HUES48 (cell line): ENCODE measurements around the gene CD34.

Experiments used
- H3K27ac ChIP-seq: one replicate; pipeline ENCODE4 v1.7.0; 2013; ENCODE audit warnings: low read depth, low read length, inconsistent platforms
- H3K27me3 ChIP-seq: 2 replicates; pipeline ENCODE4 v1.6.1; 2013; ENCODE audit warnings: mild to moderate bottlenecking, low read length; ENCODE audit not compliant: control insufficient read depth, insufficient read depth
- H3K36me3 ChIP-seq: 2 replicates; pipeline ENCODE4 v1.6.1; 2013; ENCODE audit warnings: low read length; ENCODE audit not compliant: control insufficient read depth, insufficient read depth
- H3K4me1 ChIP-seq: 2 replicates; pipeline ENCODE4 v1.6.1; 2013; ENCODE audit warnings: mild to moderate bottlenecking, low read length; ENCODE audit not compliant: control insufficient read depth, insufficient read depth
- H3K4me3 ChIP-seq: 2 replicates; pipeline ENCODE4 v1.5.1; 2013; ENCODE audit warnings: mild to moderate bottlenecking, low read depth, low read length
- H3K9ac ChIP-seq: 2 replicates; pipeline ENCODE4 v1.6.1; 2013; ENCODE audit warnings: mild to moderate bottlenecking, low read depth, low read length, moderate library complexity
- H3K9me3 ChIP-seq: 2 replicates; pipeline ENCODE4 v1.6.1; 2013; ENCODE audit warnings: low read length; ENCODE audit not compliant: control insufficient read depth, insufficient read depth

Gene CD34

GRCh38 chr1:207917080-207917479, 6.2 kb upstream of the CD34 start:
- no peak overlapping the region for H3K9ac ChIP-seq
- no peak overlapping the region for H3K27ac ChIP-seq
- H3K9me3 ChIP-seq: no peaks in the 10 kb centered on the region
- H3K36me3 ChIP-seq: no peaks in the 10 kb centered on the region
- H3K27me3 ChIP-seq: peaks cover 15% of the 10 kb centered on the region
- H3K4me3 ChIP-seq: no peak overlapping the region
- H3K4me1 ChIP-seq: peaks cover 8% of the 10 kb centered on the region

GRCh38 chr1:207913951-207914350, 3.0 kb upstream of the CD34 start:
- H3K4me3 ChIP-seq: no peak overlapping the region
- H3K9ac ChIP-seq: no peak overlapping the region
- H3K4me1 ChIP-seq: peaks cover 8% of the 10 kb centered on the region
- H3K9me3 ChIP-seq: no peaks in the 10 kb centered on the region
- no peak overlapping the region for H3K27ac ChIP-seq
- H3K27me3 ChIP-seq: peaks cover 45% of the 10 kb centered on the region
- H3K36me3 ChIP-seq: no peaks in the 10 kb centered on the region

GRCh38 chr1:207911856-207912760, 1.2 kb upstream of the CD34 start:
- H3K4me3 ChIP-seq: no peak overlapping the region
- no peaks in the 10 kb centered on the region for H3K36me3 ChIP-seq
- H3K9ac ChIP-seq: no peak overlapping the region
- H3K9me3 ChIP-seq: no peaks in the 10 kb centered on the region
- H3K4me1 ChIP-seq: no peaks in the 10 kb centered on the region
- H3K27me3 ChIP-seq: peaks cover 49% of the 10 kb centered on the region
- no peak overlapping the region for H3K27ac ChIP-seq

GRCh38 chr1:207909687-207910086, 1.2 kb downstream of the CD34 start:
- Histone ChIP-seq H3K9me3 (no peaks in the 10 kb centered on the region), H3K4me3 (no peak overlapping the region), H3K27me3 (peaks cover 45% of the 10 kb centered on the region), H3K9ac (no peak overlapping the region), H3K4me1 (no peaks in the 10 kb centered on the region), H3K36me3 (no peaks in the 10 kb centered on the region), H3K27ac (no peak overlapping the region)

GRCh38 chr1:207908107-207908734, 2.7 kb downstream of the CD34 start:
- H3K4me1 ChIP-seq: no peaks in the 10 kb centered on the region
- H3K27me3 ChIP-seq: peaks cover 45% of the 10 kb centered on the region
- no peak overlapping the region for H3K4me3 ChIP-seq
- H3K9ac ChIP-seq: no peak overlapping the region
- no peaks in the 10 kb centered on the region for H3K36me3 ChIP-seq
- H3K27ac ChIP-seq: no peak overlapping the region
- no peaks in the 10 kb centered on the region for H3K9me3 ChIP-seq

GRCh38 chr1:207904391-207904790, 6.5 kb downstream of the CD34 start:
- no peak overlapping the region for H3K9ac ChIP-seq
- no peaks in the 10 kb centered on the region for H3K36me3 ChIP-seq
- peaks cover 8% of the 10 kb centered on the region; the same call in 1 of the 2 replicates for H3K27me3 ChIP-seq
- no peaks in the 10 kb centered on the region; the same call in 1 of the 2 replicates for H3K4me1 ChIP-seq
- no peak overlapping the region for H3K27ac ChIP-seq
- H3K9me3 ChIP-seq: no peaks in the 10 kb centered on the region
- H3K4me3 ChIP-seq: no peak overlapping the region

GRCh38 chr1:207903767-207904166, 7.2 kb downstream of the CD34 start:
- Histone ChIP-seq H3K27ac (no peak overlapping the region), H3K9ac (no peak overlapping the region), H3K27me3 (peaks cover 2% of the 10 kb centered on the region; the same call in 1 of the 2 replicates), H3K9me3 (no peaks in the 10 kb centered on the region), H3K36me3 (no peaks in the 10 kb centered on the region), H3K4me3 (no peak overlapping the region), H3K4me1 (no peaks in the 10 kb centered on the region; the same call in 1 of the 2 replicates)

- H3K9me3 ChIP-seq: no peaks in the 10 kb centered on the region
- no peak overlapping the region for H3K27ac ChIP-seq
- no peaks in the 10 kb centered on the region; the same call in 1 of the 2 replicates for H3K4me1 ChIP-seq
- no peak overlapping the region for H3K4me3 ChIP-seq
- no peak overlapping the region for H3K9ac ChIP-seq
- H3K36me3 ChIP-seq: no peaks in the 10 kb centered on the region
- no peaks in the 10 kb centered on the region for H3K27me3 ChIP-seq
Measured at GRCh38 chr1:207903053-207903452, 7.9 kb downstream of the CD34 start.

GRCh38 chr1:207902566-207902965, 8.4 kb downstream of the CD34 start:
- no peaks in the 10 kb centered on the region for H3K36me3 ChIP-seq
- no peaks in the 10 kb centered on the region; the same call in 1 of the 2 replicates for H3K4me1 ChIP-seq
- H3K27me3 ChIP-seq: no peaks in the 10 kb centered on the region
- H3K27ac ChIP-seq: no peak overlapping the region
- H3K4me3 ChIP-seq: no peak overlapping the region
- H3K9me3 ChIP-seq: no peaks in the 10 kb centered on the region
- H3K9ac ChIP-seq: no peak overlapping the region

GRCh38 chr1:207901041-207901653, 9.8 kb downstream of the CD34 start:
- Histone ChIP-seq H3K27ac (no peak overlapping the region), H3K36me3 (no peaks in the 10 kb centered on the region), H3K4me3 (no peak overlapping the region), H3K27me3 (no peaks in the 10 kb centered on the region), H3K9me3 (no peaks in the 10 kb centered on the region), H3K4me1 (no peaks in the 10 kb centered on the region; the same call in 1 of the 2 replicates), H3K9ac (no peak overlapping the region)

GRCh38 chr1:207898836-207899235, 12.1 kb downstream of the CD34 start:
- Histone ChIP-seq H3K27ac (no peak overlapping the region), H3K4me3 (no peak overlapping the region), H3K36me3 (no peaks in the 10 kb centered on the region), H3K27me3 (no peaks in the 10 kb centered on the region; the same call in 1 of the 2 replicates), H3K9me3 (no peaks in the 10 kb centered on the region), H3K4me1 (no peaks in the 10 kb centered on the region; the same call in 1 of the 2 replicates), H3K9ac (no peak overlapping the region)
